Motor neuron (in vitro differentiated cells): Measurements from ENCODE around the gene COP1. TPM values are rescaled to one million over a fixed set of nuclear protein-coding genes. Genes with fewer than 3 reads are reported as not detected.

Experiments used
- ATAC-seq, 8 experiments: fragments of 200-7000 bp; cut with Tn5 transposase; replicated peaks in 6 of 8; 2 replicates each; pipeline ENCODE4 v1.8.0; 2021; ENCODE audit warnings: mild to moderate bottlenecking in 8 of 8, moderate library complexity in 8 of 8
- H3K27ac ChIP-seq, 2 donors: fragments of 250-450 bp; sonication (Bioruptor Pico); 2 replicates each; pipeline ENCODE4 v1.9.0; 2021; ENCODE audit warnings: antibody characterized with exemption in 2 of 2, mild to moderate bottlenecking in 2 of 2, moderate library complexity in 1 of 2
- H3K4me1 ChIP-seq, 2 donors: fragments of 250-450 bp; sonication (Bioruptor Pico); replicated peaks in 1 of 2; 2 replicates each; pipeline ENCODE4 v1.6.1; 2021; ENCODE audit warnings: antibody characterized with exemption in 2 of 2, mild to moderate bottlenecking in 2 of 2, moderate library complexity in 1 of 2
- H3K4me3 ChIP-seq, 5 donors: fragments of 250-450 bp; sonication (Bioruptor Pico); 2 replicates each; pipeline ENCODE4 v1.9.0; 2021; ENCODE audit warnings: antibody characterized with exemption in 5 of 5, mild to moderate bottlenecking in 5 of 5, moderate library complexity in 4 of 5
- WGBS, 10 experiments: fragments of 450-650 bp; shearing (Covaris generic); methylation state at CpG; one replicate each; pipeline ENCODE4 v1.0.0; 2022; 5-methylcytosine and 5-hydroxymethylcytosine counted together
- in situ Hi-C, 9 experiments: fragments of 400-800 bp; cut with MboI; loops; one replicate each; pipeline ENCODE4 v1.15.0; 2021; ENCODE audit warnings: low sequenced_read_pairs in 9 of 9, low pct_unique_long_range_greater_than_20kb in 2 of 9; ENCODE audit not compliant: unreplicated experiment in 9 of 9
- total RNA-seq, 8 experiments: library from RNA; unstranded; fragments of 300-600 nt; gene quantifications; 2 replicates each; pipeline versions ENCODE4 v1.2.3 to v1.2.4, GENCODE V29; 2022

COP1 gene
- total RNA-seq, 8 experiments from 2014 or later, result 22.4 to 76.3 (median 48.2) TPM

- 44 to 100% (median 89%) methylated on average over 1 of the region's 1 CpG; no CpG with 5 or more reads in 3 of the 10 experiments for WGBS, 10 experiments
- Histone ChIP-seq H3K4me3 (no peak overlapping the region), H3K4me1 (no peaks in the 10 kb centered on the region), H3K27ac (no peak overlapping the region)
- in situ Hi-C loops, result no loop called here
- ATAC-seq, result no peak
Measured at GRCh38 chr1:175911138-175911537, 295.9 kb downstream of the COP1 start.

GRCh38 chr1:175906370-175906769, 300.7 kb downstream of the COP1 start:
- Histone ChIP-seq H3K4me1 (peaks cover 7 to 17% of the 10 kb centered on the region in 2 donors), H3K27ac (no peak overlapping the region), H3K4me3 (no peak overlapping the region)
- 54 to 100% (median 69%) methylated on average over 1 to 3 of the region's 3 CpGs; no CpG with 5 or more reads in 1 of the 10 experiments for WGBS, 10 experiments
- ATAC-seq, result no peak
- in situ Hi-C loops, result no loop called here

DNA sequence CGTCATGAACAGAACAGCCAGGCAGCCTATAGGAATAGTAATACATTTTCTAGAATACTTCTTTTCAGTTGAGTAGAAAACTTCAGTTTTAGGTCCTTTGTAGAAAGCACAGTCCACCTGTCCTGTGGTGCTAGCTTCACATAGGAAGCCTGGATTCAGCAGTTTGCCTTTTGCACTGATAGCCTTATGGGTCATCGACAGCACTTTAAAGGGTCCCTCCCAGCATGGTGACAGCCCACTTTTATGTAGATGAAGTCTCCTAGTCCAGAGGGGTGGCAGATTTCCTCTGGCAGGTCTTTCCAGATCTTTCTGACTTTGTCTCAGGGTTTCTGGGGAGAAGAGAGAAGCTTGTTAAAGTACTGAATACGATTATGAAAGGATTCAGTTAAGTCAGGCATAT, 302.3 kb downstream of the COP1 start:
- no peak overlapping the region for H3K27ac ChIP-seq
- H3K4me3 ChIP-seq, result no peak overlapping the region
- 0 to 100% (median 76%) methylated on average over 1 to 3 of the region's 3 CpGs; no CpG with 5 or more reads in 1 of the 10 experiments for WGBS, 10 experiments
- H3K4me1 ChIP-seq, result peaks cover 19 to 23% of the 10 kb centered on the region in 2 donors
- in situ Hi-C loops, result no loop called here
- no peak for ATAC-seq

- peaks cover 19 to 23% of the 10 kb centered on the region in 2 donors for H3K4me1 ChIP-seq
- ATAC-seq, result no peak
- no peak overlapping the region for H3K27ac ChIP-seq
- WGBS, 10 experiments, result 75 to 95% (median 87%) methylated on average over 4 to 7 of the region's 8 CpGs; no CpG with 5 or more reads in 6 of the 10 experiments
- H3K4me3 ChIP-seq, result no peak overlapping the region
- in situ Hi-C loops, result no loop called here
Measured at GRCh38 chr1:175902281-175902680, 304.8 kb downstream of the COP1 start.

GRCh38 chr1:175901076-175901836, 305.8 kb downstream of the COP1 start:
- 0 to 100% (median 70%) methylated on average over 1 to 4 of the region's 5 CpGs; no CpG with 5 or more reads in 3 of the 10 experiments for WGBS, 10 experiments
- peaks cover 19 to 23% of the 10 kb centered on the region in 2 donors for H3K4me1 ChIP-seq
- peak overlapping the region in 1 of 2 donors; percentile 14 for H3K27ac ChIP-seq
- no peak overlapping the region for H3K4me3 ChIP-seq
- in situ Hi-C loops, result no loop called here
- ATAC-seq, result peak in 5 of 8 experiments; percentile 74 to 96 (median 90)

GRCh38 chr1:175900171-175900570, 306.9 kb downstream of the COP1 start:
- peak in 2 of 8 experiments; percentile 41 to 46 for ATAC-seq
- Histone ChIP-seq H3K27ac (no peak overlapping the region), H3K4me1 (peaks cover 19 to 23% of the 10 kb centered on the region in 2 donors), H3K4me3 (no peak overlapping the region)
- 70 to 100% (median 92%) methylated on average over 1 to 4 of the region's 4 CpGs; no CpG with 5 or more reads in 2 of the 10 experiments for WGBS, 10 experiments
- in situ Hi-C loops, result no loop called here

DNA sequence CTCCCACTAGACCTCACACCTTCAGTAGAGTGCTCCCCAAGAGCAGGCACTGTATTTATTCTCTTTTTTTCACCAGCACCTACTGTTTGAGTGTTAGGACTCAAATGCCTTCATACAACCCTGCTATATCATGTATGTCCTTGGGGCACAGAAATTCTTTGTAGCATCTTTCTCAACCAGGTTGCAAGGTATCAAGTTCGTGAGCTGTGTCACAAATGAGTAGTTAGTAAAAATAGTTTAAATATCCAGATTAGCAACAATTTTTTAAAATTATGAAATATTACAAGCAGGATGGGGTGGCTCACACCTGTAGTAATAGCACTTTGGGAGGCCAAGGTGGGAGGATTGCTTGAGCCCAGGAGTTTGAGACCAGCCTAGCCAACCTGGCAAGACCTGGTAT, 311.1 kb downstream of the COP1 start:
- 40 to 100% (median 83%) methylated on average over 1 of the region's 1 CpG; no CpG with 5 or more reads in 4 of the 10 experiments for WGBS, 10 experiments
- Histone ChIP-seq H3K4me1 (peaks cover 5 to 9% of the 10 kb centered on the region in 2 donors), H3K4me3 (no peak overlapping the region), H3K27ac (no peak overlapping the region)
- in situ Hi-C loops, result loop anchor here in 2 of 9 experiments (25.0 kb wide), 1 partner anchor 734 kb away; no protein-coding TSS in a partner anchor
- no peak for ATAC-seq
